ENCODE results near the gene PCBP3.
A peak's percentile ranks its signal among the peaks of the same experiment; 100 is the strongest.

The PCBP3 gene

GRCh38 chr21:45867041-45867666, 223.6 kb downstream of the PCBP3 start:
- DNase-seq, result no peak

DNA sequence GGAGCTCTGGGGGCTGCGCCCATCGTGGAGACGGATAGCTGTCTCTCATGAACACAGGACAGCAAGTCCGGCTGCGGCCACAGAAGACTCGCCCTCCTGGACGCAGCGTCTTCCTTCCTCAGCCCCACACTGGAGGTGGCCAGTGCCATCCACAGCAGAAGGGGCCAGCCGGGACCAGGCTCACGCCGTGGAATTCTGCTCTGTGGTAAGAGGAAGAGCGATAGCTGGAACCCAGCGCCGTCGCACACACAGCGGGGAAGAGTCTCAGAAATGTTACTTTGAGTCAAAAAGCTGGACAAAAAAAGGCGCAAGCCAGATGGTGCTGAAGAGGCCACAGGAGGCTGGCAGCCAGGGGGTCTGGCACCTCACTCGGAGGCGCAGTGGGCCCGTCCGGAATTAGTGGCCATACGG, 224.2 kb downstream of the PCBP3 start:
- DNase-seq, result no peak

DNA sequence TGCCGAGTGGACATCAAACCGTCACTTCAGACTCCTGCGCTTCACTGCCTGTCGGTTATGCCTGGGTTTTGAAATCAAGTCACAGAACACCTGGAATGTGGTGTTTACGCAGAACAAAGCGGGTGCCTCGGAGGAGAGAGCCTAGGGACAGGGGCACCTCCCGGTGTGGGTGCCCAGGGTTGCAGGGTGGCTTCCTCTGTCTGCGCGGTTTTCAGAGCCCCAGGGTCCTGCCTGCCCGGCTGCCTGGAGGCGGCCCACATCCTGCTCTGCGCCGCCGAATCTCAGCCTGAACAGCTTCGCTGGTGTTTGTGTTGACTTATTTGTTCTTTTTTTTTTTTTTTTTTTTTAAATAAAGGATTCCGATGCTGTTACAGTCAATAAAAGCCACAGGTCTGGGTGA, 224.6 kb downstream of the PCBP3 start:
- no peak for DNase-seq

- no peak for DNase-seq
These were observed 225.0 kb downstream of the PCBP3 start for GRCh38 chr21:45868488-45868887.

GRCh38 chr21:45869121-45870007, 225.8 kb downstream of the PCBP3 start:
- no peak for DNase-seq

GRCh38 chr21:45870421-45870820, 226.9 kb downstream of the PCBP3 start:
- no peak for DNase-seq

DNA sequence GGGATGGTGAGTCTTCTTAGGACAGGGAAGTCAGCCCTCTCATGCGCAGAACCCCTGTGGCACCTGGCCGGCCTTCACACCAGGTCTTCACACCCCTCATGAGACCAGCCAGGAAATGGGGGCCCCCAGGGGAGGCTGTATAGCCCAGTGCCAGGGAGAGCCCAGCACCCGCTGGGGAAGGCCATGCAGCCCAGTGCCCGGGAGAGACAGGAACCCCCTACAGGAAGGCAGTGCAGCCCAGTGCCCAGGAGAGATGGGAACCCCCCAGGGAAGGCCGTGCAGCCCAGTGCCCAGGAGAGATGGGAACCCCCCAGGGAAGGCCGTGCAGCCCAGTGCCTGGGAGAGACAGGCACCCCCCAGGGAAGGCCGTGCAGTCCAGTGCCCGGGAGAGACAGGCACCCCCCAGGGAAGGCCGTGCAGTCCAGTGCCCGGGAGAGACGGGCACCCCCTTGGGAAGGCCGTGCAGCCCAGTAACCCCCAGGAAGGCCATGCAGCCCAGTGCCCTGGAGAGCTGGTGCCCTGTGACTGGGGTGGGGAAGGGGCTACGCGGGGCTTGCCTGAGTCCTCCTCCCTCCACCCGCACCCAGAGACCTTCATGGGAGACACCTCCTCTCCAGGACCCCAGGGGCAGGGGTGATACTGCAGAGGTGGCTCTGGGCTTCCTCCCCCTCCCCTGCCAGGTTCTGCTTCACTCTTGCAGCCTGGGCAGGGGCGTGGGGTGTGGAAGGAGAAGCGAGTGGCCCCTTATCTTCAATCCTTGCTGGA, 227.5 kb downstream of the PCBP3 start:
- DNase-seq, result no peak

- no peak for DNase-seq
These were observed 228.2 kb downstream of the PCBP3 start for GRCh38 chr21:45871616-45872236.

DNA sequence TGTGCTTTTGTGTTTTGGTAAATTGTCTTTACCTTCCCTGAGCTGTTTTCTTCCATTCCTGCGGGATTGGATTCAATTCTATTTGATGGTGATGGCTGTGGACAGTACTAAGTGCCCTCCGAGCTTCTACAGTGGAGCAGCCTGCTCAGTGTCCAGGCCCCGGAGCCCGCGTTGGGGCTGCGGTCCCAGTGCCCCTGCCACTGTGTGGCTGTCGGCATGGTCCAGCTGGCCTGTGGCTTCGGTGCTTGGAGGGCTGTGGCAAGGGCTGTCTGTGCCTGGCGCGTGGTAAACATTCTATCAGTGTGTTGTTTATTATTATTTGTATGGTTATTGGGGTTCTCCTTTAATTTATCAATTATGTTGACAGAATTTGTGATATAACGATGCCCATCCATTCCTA, 228.9 kb downstream of the PCBP3 start:
- no peak for DNase-seq

DNA sequence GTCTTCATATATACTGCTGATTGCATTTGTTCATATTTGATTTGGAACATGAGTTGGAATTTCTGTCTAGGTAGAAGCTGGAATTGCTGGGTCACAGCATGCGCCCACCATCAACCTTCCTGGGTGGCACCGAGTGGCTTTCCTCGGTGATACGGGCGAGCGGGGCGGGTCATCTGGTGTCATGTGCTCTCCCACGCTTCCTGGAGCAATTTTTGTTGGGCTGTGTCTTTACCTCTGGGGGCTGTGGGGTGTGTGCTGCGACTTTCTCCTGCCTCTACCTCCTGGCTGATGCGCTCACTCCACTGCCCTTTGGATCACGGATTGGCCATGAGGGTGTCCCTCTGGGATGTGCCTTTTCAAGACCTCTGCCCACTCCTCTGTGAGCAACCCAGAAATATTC, 229.4 kb downstream of the PCBP3 start:
- DNase-seq, result no peak

DNA sequence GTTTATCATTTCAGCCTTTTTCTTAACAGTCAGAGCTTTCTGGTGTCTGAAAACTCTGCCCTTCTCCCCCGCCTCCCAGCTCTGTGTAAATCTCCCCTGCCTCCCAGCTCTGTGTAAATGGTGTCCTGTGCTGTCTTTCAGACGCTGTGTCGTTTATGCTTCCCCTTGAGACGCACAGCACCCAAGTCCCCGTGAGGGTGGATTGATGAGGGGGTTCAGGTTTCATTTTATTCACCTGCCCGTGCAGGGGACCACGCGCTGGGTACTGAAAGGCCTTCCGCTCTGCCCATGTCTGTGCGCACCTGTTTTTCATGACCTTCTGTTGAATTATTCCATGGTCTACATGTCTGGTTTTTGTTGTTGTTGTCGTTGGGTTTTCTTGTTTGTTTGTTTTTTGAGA, 229.9 kb downstream of the PCBP3 start:
- DNase-seq, result no peak

- DNase-seq, result no peak
These were observed 230.3 kb downstream of the PCBP3 start for GRCh38 chr21:45873866-45874265.

DNA sequence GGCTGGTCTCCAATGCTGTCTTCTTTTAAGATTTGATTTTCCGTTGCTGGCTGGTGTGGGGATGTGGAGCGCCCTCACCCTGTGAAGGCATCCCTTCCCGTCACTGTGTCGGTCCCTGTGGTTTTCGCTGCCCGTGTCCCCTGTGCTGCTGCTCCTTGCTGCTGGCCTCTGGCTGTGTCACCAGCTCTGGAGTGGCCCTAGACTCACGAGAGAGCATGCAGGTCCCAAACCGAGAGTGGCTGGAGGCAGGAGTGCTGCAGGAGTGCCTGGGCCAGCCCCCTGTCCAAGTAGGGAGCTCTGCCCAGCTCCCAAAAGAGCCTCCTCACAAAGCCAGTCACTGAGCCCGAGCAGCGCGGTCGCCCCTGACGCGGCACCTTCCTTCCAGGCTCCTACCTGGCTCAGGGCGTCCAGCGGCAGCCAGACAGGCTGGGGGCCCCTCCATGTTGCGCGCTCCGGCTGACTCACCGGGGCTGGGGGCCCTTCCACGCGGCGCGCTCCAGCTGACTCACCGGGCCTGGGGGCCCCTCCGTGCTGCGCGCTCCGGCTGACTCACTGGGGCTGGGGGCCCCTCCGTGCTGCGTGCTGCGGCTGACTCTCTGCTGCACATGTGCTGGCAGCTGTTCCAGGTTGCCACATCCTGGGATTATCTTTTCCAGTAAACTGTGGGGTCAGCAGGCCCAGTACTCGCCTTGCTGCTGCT, 231.3 kb downstream of the PCBP3 start:
- DNase-seq, result peak in 1 of 2 donors; percentile 13

GRCh38 chr21:45875416-45875760, 231.9 kb downstream of the PCBP3 start:
- DNase-seq, result no peak

DNA sequence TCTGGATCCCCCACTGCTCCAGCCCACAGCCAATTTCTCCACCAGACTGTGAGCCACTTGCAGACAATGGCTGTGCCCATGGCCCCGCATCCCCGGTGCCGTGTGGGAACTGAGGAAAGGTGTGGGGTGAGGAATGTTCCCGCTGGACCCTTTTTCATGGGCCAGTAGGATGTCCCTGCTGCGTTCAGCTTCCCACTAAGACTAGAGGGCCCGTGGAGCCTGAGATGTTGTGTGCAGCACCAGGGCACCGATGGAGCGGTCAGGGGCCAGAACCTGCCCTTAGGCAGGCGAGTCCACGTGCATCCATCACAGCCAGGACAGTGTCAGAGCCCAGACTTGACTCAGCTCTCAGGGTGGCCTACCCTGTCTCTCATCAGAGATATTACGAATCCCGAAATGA, 232.4 kb downstream of the PCBP3 start:
- DNase-seq, result no peak

DNA sequence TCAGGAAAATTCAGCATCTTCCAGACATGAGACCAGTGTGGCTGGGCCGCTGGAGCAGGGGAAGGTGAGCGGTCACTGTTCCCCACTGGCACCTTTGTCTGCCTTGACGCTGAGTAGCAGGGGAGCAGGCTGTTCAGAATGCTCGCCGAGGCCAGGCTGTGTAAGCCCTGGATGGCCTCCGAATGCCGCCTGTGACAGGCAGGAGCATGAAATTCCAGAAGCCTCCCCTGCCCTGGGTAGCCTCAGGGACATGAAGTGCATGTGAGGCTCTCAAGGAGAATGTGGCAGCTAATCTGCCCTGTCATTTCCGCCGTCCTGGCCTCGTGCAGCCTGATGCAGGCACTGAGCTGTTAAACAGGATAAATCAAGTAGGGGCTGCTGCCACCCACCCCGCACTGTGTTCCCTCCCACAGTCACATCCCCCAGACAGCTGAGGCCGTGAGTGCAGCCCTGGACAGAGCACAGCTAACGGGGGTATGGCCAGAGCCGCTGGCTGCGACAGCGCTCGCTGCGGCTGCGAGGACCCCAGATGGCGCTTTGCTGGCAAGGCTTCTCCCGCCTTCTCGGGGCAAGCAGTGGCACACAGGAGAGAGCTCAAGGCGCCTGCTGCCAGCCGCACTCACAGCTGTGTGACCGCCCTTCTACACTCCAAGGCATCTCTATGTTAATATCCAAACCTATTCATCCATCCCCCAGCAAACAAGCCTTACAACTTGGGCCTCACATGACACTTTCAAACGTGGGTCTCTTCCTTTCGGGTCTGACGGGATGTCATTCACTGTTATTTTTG, 233.1 kb downstream of the PCBP3 start:
- no peak for DNase-seq

DNA sequence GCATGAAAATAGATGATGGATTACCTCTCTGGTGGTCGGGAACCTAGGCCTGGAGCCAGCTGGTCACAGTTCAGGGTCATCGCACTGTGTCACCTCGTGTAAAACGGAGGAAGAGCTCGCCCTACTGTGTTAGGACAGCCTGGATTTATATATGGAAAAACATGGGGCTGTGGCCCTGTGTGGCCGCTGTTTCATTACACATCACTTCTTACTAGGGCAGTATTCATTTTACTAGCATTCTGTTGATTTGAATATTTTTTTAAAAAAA, 233.6 kb downstream of the PCBP3 start:
- no peak for DNase-seq

GRCh38 chr21:45877821-45878469, 234.4 kb downstream of the PCBP3 start:
- DNase-seq, result no peak

DNA sequence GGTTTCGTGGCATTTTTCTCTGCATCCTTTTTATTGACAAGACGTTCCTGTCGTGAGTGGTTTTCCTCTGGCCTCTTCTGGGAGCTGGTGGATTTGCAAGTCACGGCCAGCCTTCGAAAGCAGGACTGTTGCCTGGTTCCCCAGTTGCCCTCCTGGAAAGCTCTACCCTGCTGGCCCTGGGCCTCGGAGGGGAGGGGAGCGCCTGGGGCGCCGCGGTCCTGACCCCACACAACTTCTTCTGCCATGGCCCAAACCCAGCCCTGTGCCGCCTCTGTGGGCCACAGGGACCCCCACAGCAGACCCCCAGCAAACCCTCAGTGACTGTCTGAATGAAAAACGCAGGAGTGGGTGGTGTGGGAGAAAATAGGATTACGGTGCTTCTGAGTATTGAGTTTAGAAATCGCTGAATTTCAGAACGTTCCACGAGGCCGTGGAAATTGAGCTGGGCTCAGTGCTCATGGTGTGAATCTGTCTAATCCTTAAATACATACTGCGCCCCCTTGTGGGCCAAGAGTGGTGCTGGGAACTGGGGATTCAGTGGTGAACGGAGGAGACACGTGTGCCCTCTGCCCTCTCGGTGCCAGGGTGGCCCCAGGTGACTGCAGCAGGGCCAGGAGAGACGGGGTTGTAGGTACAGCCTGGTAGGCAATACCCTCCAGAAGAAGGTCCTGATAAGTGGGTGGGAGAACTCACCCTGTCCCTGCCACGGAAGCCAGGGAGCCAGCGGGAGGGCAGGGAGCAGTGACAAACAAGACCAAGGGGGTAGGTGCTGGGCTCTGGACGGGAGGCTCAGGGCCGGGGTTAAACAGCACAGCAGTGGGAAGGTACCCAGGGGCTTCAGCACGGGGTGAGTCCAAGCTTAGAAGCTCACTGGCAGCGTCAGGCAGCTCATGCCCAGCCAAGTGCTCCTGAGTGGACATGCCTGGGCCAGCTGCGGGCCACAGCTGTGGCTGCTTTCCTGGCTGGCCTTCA, 236.9 kb downstream of the PCBP3 start:
- DNase-seq, result peak; percentile 64 to 77

DNA sequence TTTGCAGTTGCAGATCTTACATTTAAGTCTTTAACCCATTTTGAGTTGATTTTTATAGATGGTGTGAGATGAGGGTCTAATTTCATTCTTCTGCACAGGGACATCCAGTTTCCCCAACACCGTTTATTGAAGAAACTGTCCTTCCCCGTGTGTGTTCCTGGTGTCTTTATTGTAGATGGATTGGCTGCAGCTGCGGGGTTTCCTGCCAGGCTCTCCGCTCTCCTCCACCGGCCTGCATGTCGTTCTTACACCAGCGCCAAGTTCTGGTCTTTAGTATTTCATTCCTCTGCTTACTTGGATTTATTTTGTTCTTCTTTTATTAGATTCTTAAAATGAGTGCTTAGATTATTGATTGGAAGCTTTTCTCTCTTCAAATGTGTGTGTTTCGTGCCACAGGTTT, 239.1 kb downstream of the PCBP3 start:
- no peak for DNase-seq
